ENCODE measurements around the gene SESTD1. TPM values are rescaled to one million over a fixed set of nuclear protein-coding genes. Genes with fewer than 3 reads are reported as not detected.
A peak's percentile ranks its signal among the peaks of the same experiment; 100 is the strongest.

SESTD1 gene
- total and polyA plus RNA-seq, 2 of the 4 experiments (the other 2 are of a cell fraction) = 8.4 to 12.7 TPM

DNA sequence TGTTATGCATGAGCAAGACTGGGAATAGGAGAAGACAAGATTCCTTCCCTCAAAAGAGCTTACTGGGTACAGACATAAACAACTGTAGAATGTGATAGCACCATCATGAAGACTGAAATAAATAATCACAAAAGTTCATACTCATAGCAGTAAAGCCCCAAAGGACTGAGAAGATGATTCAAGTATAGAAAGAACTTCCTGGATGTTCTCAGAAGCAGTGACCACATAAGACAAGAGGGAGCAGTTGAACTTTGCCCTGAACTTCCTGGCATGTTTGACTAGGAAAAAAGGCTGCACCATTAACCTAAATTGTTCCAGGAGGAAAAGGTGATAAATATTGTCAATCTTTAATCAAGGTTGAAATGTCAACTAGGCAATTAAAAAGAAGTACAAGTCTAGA, 156.9 kb downstream of the SESTD1 start:
- Histone ChIP-seq H3K27ac (ENCODE audit: insufficient read depth, low read length) (no peak overlapping the region), H3K4me2 (ENCODE audit: low read depth, low read length) (no peak overlapping the region), H4K8ac (ENCODE audit: low read depth in 2 of 2, low read length in 2 of 2) (no peak overlapping the region), H3K9me1 (ENCODE audit: insufficient read depth, low read length) (peaks cover 3% of the 10 kb centered on the region), H3K56ac (ENCODE audit: extremely low read depth, insufficient read depth, low read length) (no peak overlapping the region), H2AK5ac (ENCODE audit: low read depth, low read length) (no peak overlapping the region), H2BK120ac (ENCODE audit: low read depth, low read length) (no peak overlapping the region), H3K4me1 (ENCODE audit: control insufficient read depth, insufficient read depth, low read length) (peaks cover 8% of the 10 kb centered on the region), H2BK15ac (ENCODE audit: low read depth, low read length) (no peak overlapping the region), H2BK20ac (ENCODE audit: low read depth, low read length) (no peak overlapping the region), H2AK9ac (replicated peaks; ENCODE audit: low read depth, low read length, poor library complexity) (no peak overlapping the region), H3K9me3 (ENCODE audit: control insufficient read depth, insufficient read depth, low read length) (no peaks in the 10 kb centered on the region), H3K14ac (replicated peaks; ENCODE audit: low read depth, low read length) (no peak overlapping the region), H3K27me3 (ENCODE audit: control insufficient read depth, insufficient read depth, low read length) (no peaks in the 10 kb centered on the region), H3K18ac (ENCODE audit: low read depth, low read length) (no peak overlapping the region), H4K20me1 (ENCODE audit: insufficient read depth, low read length) (no peaks in the 10 kb centered on the region), H4K91ac (ENCODE audit: insufficient read depth, low read depth, low read length) (no peak overlapping the region), H3K79me1 (ENCODE audit: low read depth in 1 of 2, low read length in 2 of 2) (no peaks in the 10 kb centered on the region), H2AFZ (replicated peaks; ENCODE audit: low read length, poor library complexity) (no peak overlapping the region), H3K36me3 (ENCODE audit: control insufficient read depth, insufficient read depth, low read length) (peaks cover 15% of the 10 kb centered on the region), H3K9ac (ENCODE audit: low read depth, low read length) (no peak overlapping the region), H3K23ac (ENCODE audit: low read depth, low read length) (no peak overlapping the region), H3K4ac (ENCODE audit: low read depth, low read length) (no peak overlapping the region), H2BK5ac (ENCODE audit: low read depth, low read length, poor library complexity, severe bottlenecking) (no peak overlapping the region), H3K4me3 (ENCODE audit: insufficient read depth, low read depth, low read length) (no peak overlapping the region), H4K5ac (ENCODE audit: low read depth, low read length) (no peak overlapping the region)
- intact Hi-C loops (cut with micrococcal nuclease) = no loop called here
- BruUV-seq (replicated peaks) = no TSS peak
- CTCF ChIA-PET = no interaction called here
- POLR2A ChIA-PET (ENCODE audit: unreplicated experiment) = no interaction called here
- ATAC-seq (ENCODE audit: low read depth) (peak; percentile 52), DNase-seq (peak; percentile 46)
- in situ Hi-C loops (cut with MboI; ENCODE audit: low sequenced_read_pairs) = no loop called here
- dilution Hi-C loops (cut with HindIII; ENCODE audit: low sequenced_read_pairs, unreplicated experiment) = no loop called here
- TF ChIP-seq RAD21 (IDR thresholded peaks at IDR 0.05; ENCODE audit: low read length) = no peak
- TF ChIP-seq CEBPB (IDR thresholded peaks at IDR 0.05; ENCODE audit: low read depth, low read length) = no peak
- no peak for TF ChIP-seq BHLHE40 (IDR thresholded peaks at IDR 0.05; ENCODE audit: low read depth, low read length)
- no peak for TF ChIP-seq RCOR1 (IDR thresholded peaks at IDR 0.05; ENCODE audit: insufficient replicate concordance, low read length)
- no peak for TF ChIP-seq CHD1 (IDR thresholded peaks at IDR 0.05; ENCODE audit: low read depth, low read length)
- no peak for TF ChIP-seq MAFK (IDR thresholded peaks at IDR 0.05; ENCODE audit: low read depth, low read length)
- no peak for TF ChIP-seq RFX5 (IDR thresholded peaks at IDR 0.05; ENCODE audit: low read depth, low read length)
- no peak for TF ChIP-seq ELK1 (IDR thresholded peaks at IDR 0.05; ENCODE audit: borderline replicate concordance, low read depth, low read length)
- TF ChIP-seq USF2 (IDR thresholded peaks at IDR 0.05; ENCODE audit: low read depth, low read length) = no peak
- no peak for TF ChIP-seq MXI1 (IDR thresholded peaks at IDR 0.05; ENCODE audit: borderline replicate concordance, low read depth, low read length)
- no peak for TF ChIP-seq POLR2A (IDR thresholded peaks at IDR 0.05; ENCODE audit: low read depth, low read length)
- no peak for TF ChIP-seq MAZ (IDR thresholded peaks at IDR 0.05; ENCODE audit: borderline replicate concordance, low read depth, low read length)
- TF ChIP-seq NFE2L2 (IDR thresholded peaks at IDR 0.05; ENCODE audit: low read depth, low read length) = no peak
- no peak for TF ChIP-seq FOS (IDR thresholded peaks at IDR 0.05; ENCODE audit: low read depth, low read length)
